HCT116 (cell line): ENCODE results near the gene SDSL. TPM values are rescaled to one million over a fixed set of nuclear protein-coding genes. Genes with fewer than 3 reads are reported as not detected.

Experiments used
- ELF1 ChIP-seq: IDR thresholded peaks from 2 replicates; pipeline ENCODE4 v1.6.1; 2012; ENCODE audit warnings: low read depth, borderline replicate concordance
- SIN3A ChIP-seq: IDR thresholded peaks from 2 replicates; pipeline ENCODE4 v1.6.1; 2012; ENCODE audit warnings: low read depth
- YY1 ChIP-seq: IDR thresholded peaks from 2 replicates; pipeline ENCODE4 v1.6.1; 2011; ENCODE audit warnings: low read length, low read depth, moderate library complexity, mild to moderate bottlenecking; ENCODE audit not compliant: insufficient replicate concordance; ENCODE audit errors: extremely low read depth
- total RNA-seq: library from RNA; stranded (reverse); gene quantifications from one replicate; pipeline ENCODE4 v1.2.1, GENCODE V29; 2021; ENCODE audit not compliant: unreplicated experiment
- TF ChIP-seq, protein P1 (sequence below), 3 experiments: fragments of 200-600 bp in 1 of 3; sonication (generic) in 1 of 3; IDR thresholded peaks in 2 of 3; conservative IDR thresholded peaks in 1 of 3; 2 replicates each; pipeline ENCODE4 v1.5.1; 2012 to 2017; ENCODE audit warnings: low read depth in 2 of 3, low read length in 2 of 3, antibody characterized with exemption in 1 of 3, borderline replicate concordance in 1 of 3, control low read depth in 1 of 3, mild to moderate bottlenecking in 1 of 3, mixed read lengths in 1 of 3, mixed run types in 1 of 3, moderate library complexity in 1 of 3; ENCODE audit not compliant: insufficient read depth in 1 of 3
- TF ChIP-seq, protein P2 (sequence below): IDR thresholded peaks from 2 replicates; pipeline ENCODE4 v1.6.1; 2012
- TF ChIP-seq, protein P3 (sequence below): IDR thresholded peaks from 2 replicates; pipeline ENCODE4 v1.6.1; 2012; ENCODE audit warnings: low read depth

The SDSL gene
- total RNA-seq, 1 experiment from 2014 or later: 19.1 TPM

DNA sequence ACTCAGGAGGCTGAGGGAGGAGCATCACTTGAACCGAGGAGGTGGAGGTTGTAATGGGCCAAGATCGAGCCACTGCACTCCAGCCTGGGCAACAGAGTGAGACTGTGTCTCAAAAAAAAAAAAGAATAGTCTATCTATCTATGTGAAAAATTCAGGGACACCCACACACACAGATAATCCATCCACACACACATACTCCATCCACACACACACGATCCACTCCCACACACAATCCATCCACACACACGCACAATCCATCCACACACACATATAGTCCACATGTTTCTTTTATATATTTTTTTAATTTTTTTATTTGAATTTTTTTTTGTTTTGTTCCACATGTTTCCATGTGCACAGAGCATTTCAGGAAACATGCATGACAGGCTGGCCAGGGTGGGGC is 21.8 kb upstream of the SDSL start (continued):
- TF ChIP-seq, protein P1, sequence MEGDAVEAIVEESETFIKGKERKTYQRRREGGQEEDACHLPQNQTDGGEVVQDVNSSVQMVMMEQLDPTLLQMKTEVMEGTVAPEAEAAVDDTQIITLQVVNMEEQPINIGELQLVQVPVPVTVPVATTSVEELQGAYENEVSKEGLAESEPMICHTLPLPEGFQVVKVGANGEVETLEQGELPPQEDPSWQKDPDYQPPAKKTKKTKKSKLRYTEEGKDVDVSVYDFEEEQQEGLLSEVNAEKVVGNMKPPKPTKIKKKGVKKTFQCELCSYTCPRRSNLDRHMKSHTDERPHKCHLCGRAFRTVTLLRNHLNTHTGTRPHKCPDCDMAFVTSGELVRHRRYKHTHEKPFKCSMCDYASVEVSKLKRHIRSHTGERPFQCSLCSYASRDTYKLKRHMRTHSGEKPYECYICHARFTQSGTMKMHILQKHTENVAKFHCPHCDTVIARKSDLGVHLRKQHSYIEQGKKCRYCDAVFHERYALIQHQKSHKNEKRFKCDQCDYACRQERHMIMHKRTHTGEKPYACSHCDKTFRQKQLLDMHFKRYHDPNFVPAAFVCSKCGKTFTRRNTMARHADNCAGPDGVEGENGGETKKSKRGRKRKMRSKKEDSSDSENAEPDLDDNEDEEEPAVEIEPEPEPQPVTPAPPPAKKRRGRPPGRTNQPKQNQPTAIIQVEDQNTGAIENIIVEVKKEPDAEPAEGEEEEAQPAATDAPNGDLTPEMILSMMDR (IDR thresholded peaks at IDR 0.05 in 2 of 3, conservative IDR thresholded peaks at IDR 0.05 in 1 of 3; ENCODE audit: borderline replicate concordance in 1 of 3, insufficient read depth in 1 of 3, low read depth in 2 of 3, low read length in 2 of 3): no peak
- no peak for TF ChIP-seq SIN3A
- no peak for TF ChIP-seq YY1
- TF ChIP-seq, protein P2, sequence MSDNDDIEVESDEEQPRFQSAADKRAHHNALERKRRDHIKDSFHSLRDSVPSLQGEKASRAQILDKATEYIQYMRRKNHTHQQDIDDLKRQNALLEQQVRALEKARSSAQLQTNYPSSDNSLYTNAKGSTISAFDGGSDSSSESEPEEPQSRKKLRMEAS: no peak
- TF ChIP-seq, protein P3, sequence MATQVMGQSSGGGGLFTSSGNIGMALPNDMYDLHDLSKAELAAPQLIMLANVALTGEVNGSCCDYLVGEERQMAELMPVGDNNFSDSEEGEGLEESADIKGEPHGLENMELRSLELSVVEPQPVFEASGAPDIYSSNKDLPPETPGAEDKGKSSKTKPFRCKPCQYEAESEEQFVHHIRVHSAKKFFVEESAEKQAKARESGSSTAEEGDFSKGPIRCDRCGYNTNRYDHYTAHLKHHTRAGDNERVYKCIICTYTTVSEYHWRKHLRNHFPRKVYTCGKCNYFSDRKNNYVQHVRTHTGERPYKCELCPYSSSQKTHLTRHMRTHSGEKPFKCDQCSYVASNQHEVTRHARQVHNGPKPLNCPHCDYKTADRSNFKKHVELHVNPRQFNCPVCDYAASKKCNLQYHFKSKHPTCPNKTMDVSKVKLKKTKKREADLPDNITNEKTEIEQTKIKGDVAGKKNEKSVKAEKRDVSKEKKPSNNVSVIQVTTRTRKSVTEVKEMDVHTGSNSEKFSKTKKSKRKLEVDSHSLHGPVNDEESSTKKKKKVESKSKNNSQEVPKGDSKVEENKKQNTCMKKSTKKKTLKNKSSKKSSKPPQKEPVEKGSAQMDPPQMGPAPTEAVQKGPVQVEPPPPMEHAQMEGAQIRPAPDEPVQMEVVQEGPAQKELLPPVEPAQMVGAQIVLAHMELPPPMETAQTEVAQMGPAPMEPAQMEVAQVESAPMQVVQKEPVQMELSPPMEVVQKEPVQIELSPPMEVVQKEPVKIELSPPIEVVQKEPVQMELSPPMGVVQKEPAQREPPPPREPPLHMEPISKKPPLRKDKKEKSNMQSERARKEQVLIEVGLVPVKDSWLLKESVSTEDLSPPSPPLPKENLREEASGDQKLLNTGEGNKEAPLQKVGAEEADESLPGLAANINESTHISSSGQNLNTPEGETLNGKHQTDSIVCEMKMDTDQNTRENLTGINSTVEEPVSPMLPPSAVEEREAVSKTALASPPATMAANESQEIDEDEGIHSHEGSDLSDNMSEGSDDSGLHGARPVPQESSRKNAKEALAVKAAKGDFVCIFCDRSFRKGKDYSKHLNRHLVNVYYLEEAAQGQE: no peak
- TF ChIP-seq ELF1: no peak
